OCI-LY7 (cell line): ENCODE results near the gene PADI3. TPM values are rescaled to one million over a fixed set of nuclear protein-coding genes. Genes with fewer than 3 reads are reported as not detected.

Source experiments
- BruUV-seq: library from RNA; stranded (reverse); fragments of 400-500 nt; replicated peaks from 2 replicates; lab custom pipeline; 2021; lab: Mats Ljungman, UMichigan
- CTCF ChIA-PET: fragments of 300-600 bp; sonication (Branson Sonifier 250); formaldehyde crosslinking; loops from one replicate; lab custom pipeline; 2022; ENCODE audit warnings: antibody characterized with exemption; ENCODE audit not compliant: unreplicated experiment; lab: Charles Lee
- POLR2A ChIA-PET: fragments of 300-600 bp; sonication (Branson Sonifier 250); formaldehyde crosslinking; loops from one replicate; lab custom pipeline; 2022; ENCODE audit warnings: antibody characterized with exemption; lab: Charles Lee
- DNase-seq: peaks from one replicate; pipeline ENCODE4 v3.0.0-alpha.2; 2015; ENCODE audit warnings: low spot score
- H2AFZ ChIP-seq: fragments of 200-600 bp; sonication (generic), shearing (Covaris generic); 2 replicates; pipeline ENCODE4 v1.6.1; 2014; ENCODE audit warnings: mild to moderate bottlenecking, antibody characterized with exemption, low read length, moderate library complexity
- H3K27ac ChIP-seq: fragments of 200-600 bp; sonication (generic); 2 replicates; pipeline ENCODE4 v1.5.1; 2014; ENCODE audit warnings: mixed run types, low read depth, mild to moderate bottlenecking, moderate library complexity, low read length, inconsistent platforms; ENCODE audit not compliant: poor library complexity, severe bottlenecking
- H3K36me3 ChIP-seq: fragments of 200-600 bp; sonication (generic); 2 replicates; pipeline ENCODE4 v1.6.1; 2014; ENCODE audit warnings: mild to moderate bottlenecking, antibody characterized with exemption, low read length, moderate library complexity, mixed read lengths; ENCODE audit not compliant: insufficient read depth
- H3K4me1 ChIP-seq: fragments of 200-600 bp; sonication (generic); 2 replicates; pipeline ENCODE4 v1.5.1; 2014; ENCODE audit warnings: mild to moderate bottlenecking, low read length; ENCODE audit not compliant: insufficient read depth, poor library complexity, severe bottlenecking
- H3K4me2 ChIP-seq: fragments of 200-600 bp; sonication (generic); 2 replicates; pipeline ENCODE4 v1.6.1; 2014; ENCODE audit warnings: mild to moderate bottlenecking, low read length
- H3K4me3 ChIP-seq: fragments of 200-600 bp; sonication (generic); 2 replicates; pipeline ENCODE4 v1.5.1; 2014; ENCODE audit warnings: mild to moderate bottlenecking, low read depth, low read length; ENCODE audit not compliant: poor library complexity, severe bottlenecking
- H3K79me2 ChIP-seq: fragments of 200-600 bp; sonication (generic); 2 replicates; pipeline ENCODE4 v1.6.1; 2016; ENCODE audit warnings: low read depth, mild to moderate bottlenecking, low read length, moderate library complexity, mixed read lengths; ENCODE audit not compliant: insufficient read depth
- H3K9me2 ChIP-seq: fragments of 200-600 bp; sonication (generic); 2 replicates; pipeline ENCODE4 v1.6.1; 2016; ENCODE audit warnings: mild to moderate bottlenecking, low read length, mixed read lengths; ENCODE audit not compliant: insufficient read depth
- H3K9me3 ChIP-seq: fragments of 200-600 bp; sonication (generic); 2 replicates; pipeline ENCODE4 v1.6.1; 2014; ENCODE audit warnings: mild to moderate bottlenecking, mixed run types, low read length, mixed read lengths
- H4K20me1 ChIP-seq: fragments of 200-600 bp; sonication (generic); 2 replicates; pipeline ENCODE4 v1.6.1; 2014; ENCODE audit warnings: mild to moderate bottlenecking, antibody characterized with exemption, low read length, moderate library complexity, mixed read lengths; ENCODE audit not compliant: insufficient read depth
- CTCF ChIP-seq: fragments of 200-600 bp; sonication (generic); conservative IDR thresholded peaks from 2 replicates; pipeline ENCODE4 v1.5.1; 2014; ENCODE audit warnings: mild to moderate bottlenecking, antibody characterized with exemption, low read length, moderate library complexity, mixed read lengths
- EZH2phosphoT487 ChIP-seq: fragments of 200-600 bp; sonication (generic); IDR thresholded peaks from 2 replicates; pipeline ENCODE4 v1.6.1; 2018; ENCODE audit warnings: low read depth, borderline replicate concordance, mild to moderate bottlenecking, mixed run types, antibody characterized with exemption, low read length, moderate library complexity, mixed read lengths
- intact Hi-C: fragments of 100-400 bp; cut with micrococcal nuclease; formaldehyde crosslinking; loops from one replicate; pipeline ENCODE4 v1.10.0; 2022; ENCODE audit not compliant: unreplicated experiment
- total RNA-seq, 2 experiments: library from RNA; depleted of rRNA in 1 of 2; stranded (reverse); fragments of >200 nt in 1 of 2; shearing (Covaris generic) in 1 of 2; gene quantifications; 2 replicates each; pipeline ENCODE4 v1.2.3, GENCODE V29; 2014 to 2022

Gene PADI3
- total RNA-seq, 2 experiments from 2014 or later, result not detected

- Histone ChIP-seq H3K4me2 (no peak overlapping the region), H3K4me1 (peaks cover 22% of the 10 kb centered on the region), H2AFZ (no peak overlapping the region), H3K36me3 (no peaks in the 10 kb centered on the region), H3K4me3 (no peak overlapping the region), H3K9me3 (no peaks in the 10 kb centered on the region), H3K79me2 (no peaks in the 10 kb centered on the region), H3K9me2 (no peaks in the 10 kb centered on the region), H3K27ac (no peak overlapping the region), H4K20me1 (no peaks in the 10 kb centered on the region)
- ChIA-PET POLR2A (interaction anchor here (0.8 kb wide), 1 partner anchor 41 kb away, joined by 4 read pairs; no protein-coding TSS in a partner anchor), CTCF (no interaction called here)
- no TSS peak for BruUV-seq
- no peak for TF ChIP-seq EZH2phosphoT487
- TF ChIP-seq CTCF, result no peak
- intact Hi-C loops, result no loop called here
- DNase-seq, result no peak
These were observed 40.4 kb upstream of the PADI3 start for GRCh38 chr1:17208546-17208945.

GRCh38 chr1:17209430-17209829 is 39.5 kb upstream of the PADI3 start:
- BruUV-seq, result no TSS peak
- H4K20me1 ChIP-seq, result no peaks in the 10 kb centered on the region
- H3K4me3 ChIP-seq, result no peak overlapping the region
- H2AFZ ChIP-seq, result no peak overlapping the region
- H3K4me2 ChIP-seq, result no peak overlapping the region
- no peak overlapping the region for H3K27ac ChIP-seq
- no peaks in the 10 kb centered on the region for H3K9me2 ChIP-seq
- H3K79me2 ChIP-seq, result no peaks in the 10 kb centered on the region
- H3K36me3 ChIP-seq, result no peaks in the 10 kb centered on the region
- intact Hi-C loops, result no loop called here
- H3K9me3 ChIP-seq, result no peaks in the 10 kb centered on the region
- TF ChIP-seq EZH2phosphoT487, result no peak
- no peak for TF ChIP-seq CTCF
- DNase-seq, result no peak
- peaks cover 22% of the 10 kb centered on the region for H3K4me1 ChIP-seq
- CTCF ChIA-PET, result no interaction called here
- POLR2A ChIA-PET, result no interaction called here

GRCh38 chr1:17210176-17210575 is 38.7 kb upstream of the PADI3 start:
- intact Hi-C loops, result no loop called here
- Histone ChIP-seq H3K79me2 (no peaks in the 10 kb centered on the region), H4K20me1 (no peaks in the 10 kb centered on the region), H3K27ac (no peak overlapping the region), H3K9me2 (no peaks in the 10 kb centered on the region), H2AFZ (no peak overlapping the region), H3K4me3 (no peak overlapping the region), H3K9me3 (no peaks in the 10 kb centered on the region), H3K4me1 (peaks cover 22% of the 10 kb centered on the region), H3K36me3 (no peaks in the 10 kb centered on the region), H3K4me2 (no peak overlapping the region)
- TF ChIP-seq EZH2phosphoT487 (no peak), CTCF (no peak)
- no peak for DNase-seq
- ChIA-PET POLR2A (no interaction called here), CTCF (no interaction called here)
- no TSS peak for BruUV-seq
